ENCODE data around the gene AATK. TPM values are rescaled to one million over a fixed set of nuclear protein-coding genes. Genes with fewer than 3 reads are reported as not detected.

AATK gene
- total and polyA plus RNA-seq, 10 donors, result 2.5 to 69.5 (median 20.1) TPM

GRCh38 chr17:81139428-81139827 lies 26.6 kb downstream of the AATK start:
- TF ChIP-seq CTCF (IDR thresholded peaks at IDR 0.05 in 8 of 11, conservative IDR thresholded peaks at IDR 0.05 in 3 of 11), result no peak
- no peak for TF ChIP-seq POLR2A (IDR thresholded peaks at IDR 0.05)
- no peak for TF ChIP-seq POLR2AphosphoS5 (IDR thresholded peaks at IDR 0.05)
- WGBS, 5 donors, result 84 to 97% (median 88%) methylated on average over 7 to 8 of the region's 8 CpGs
- Histone ChIP-seq H3K4me1 (peaks cover 5 to 36% (median 15%) of the 10 kb centered on the region in 6 donors), H3K27me3 (replicated peaks in 1 of 7) (peaks cover 0 to 7% (median 0%) of the 10 kb centered on the region in 7 donors), H3K36me3 (no peaks in the 10 kb centered on the region), H3K27ac (no peak overlapping the region), H3K9me3 (no peaks in the 10 kb centered on the region), H3K4me3 (no peak overlapping the region)
- DNase-seq, result no peak
- intact Hi-C loops (cut with DNase I; ENCODE audit: low total_unique reads), result no loop called here

DNA sequence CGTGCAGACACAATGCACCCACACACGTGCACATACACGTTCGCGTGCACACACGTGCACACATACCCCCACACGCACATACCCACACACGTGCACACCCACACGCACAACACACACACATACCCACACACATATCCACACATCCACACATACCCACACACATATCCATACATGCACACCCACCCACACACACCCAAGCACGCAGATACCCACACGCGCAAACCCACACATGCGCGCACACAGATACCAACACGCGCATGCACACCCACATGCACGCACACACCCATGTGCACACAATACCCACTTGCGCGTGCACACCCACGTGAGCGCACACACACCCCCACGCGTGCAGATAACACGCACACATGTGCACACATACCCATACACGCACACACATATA lies 27.5 kb downstream of the AATK start:
- no peak for DNase-seq

GRCh38 chr17:81138083-81138482 lies 27.9 kb downstream of the AATK start:
- peaks cover 0 to 7% (median 0%) of the 10 kb centered on the region in 7 donors for H3K27me3 ChIP-seq (replicated peaks in 1 of 7)
- H3K9me3 ChIP-seq, result no peaks in the 10 kb centered on the region
- no peak overlapping the region for H3K4me3 ChIP-seq
- WGBS, 5 donors, result 89 to 96% (median 91%) methylated on average over 15 of the region's 15 CpGs
- intact Hi-C loops (cut with DNase I; ENCODE audit: low total_unique reads), result no loop called here
- TF ChIP-seq POLR2AphosphoS5 (IDR thresholded peaks at IDR 0.05), result no peak
- DNase-seq, result no peak
- H3K27ac ChIP-seq, result no peak overlapping the region
- H3K36me3 ChIP-seq, result peaks cover 0 to 8% (median 0%) of the 10 kb centered on the region in 6 donors
- H3K4me1 ChIP-seq, result peaks cover 4 to 39% (median 15%) of the 10 kb centered on the region in 6 donors

More for the DNA sequence above, 27.5 kb downstream of the AATK start:
- Histone ChIP-seq H3K36me3 (peaks cover 0 to 8% (median 0%) of the 10 kb centered on the region in 6 donors), H3K27me3 (replicated peaks in 1 of 7) (peaks cover 0 to 7% (median 0%) of the 10 kb centered on the region in 7 donors), H3K9me3 (no peaks in the 10 kb centered on the region), H3K4me3 (no peak overlapping the region), H3K4me1 (peaks cover 5 to 39% (median 15%) of the 10 kb centered on the region in 6 donors), H3K27ac (no peak overlapping the region)
- WGBS, 5 donors, result 91 to 95% (median 94%) methylated on average over 25 of the region's 25 CpGs
- TF ChIP-seq POLR2AphosphoS5 (IDR thresholded peaks at IDR 0.05) (no peak), CTCF (IDR thresholded peaks at IDR 0.05 in 8 of 11, conservative IDR thresholded peaks at IDR 0.05 in 3 of 11) (no peak), POLR2A (IDR thresholded peaks at IDR 0.05) (no peak)
- intact Hi-C loops (cut with DNase I; ENCODE audit: low total_unique reads), result no loop called here

DNA sequence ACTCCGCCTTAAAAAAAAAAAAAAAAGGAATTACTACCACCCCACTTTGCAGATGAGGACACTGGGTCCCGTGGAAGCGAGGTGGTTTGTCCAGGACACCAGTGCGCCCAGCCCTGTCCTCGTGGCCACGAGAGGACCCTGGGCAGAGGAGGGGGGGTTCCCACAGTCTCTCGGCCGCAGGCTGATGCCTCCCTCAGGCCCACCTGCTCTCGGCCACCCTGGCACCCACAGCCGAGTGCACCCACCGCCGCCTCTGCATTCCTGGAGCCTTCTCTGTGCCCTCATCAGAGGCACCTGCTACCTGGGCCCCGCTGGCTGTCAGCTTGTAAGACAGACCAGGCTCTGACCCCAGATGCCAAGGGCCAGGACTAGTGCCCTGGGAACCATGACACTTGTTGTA lies 28.8 kb downstream of the AATK start:
- Histone ChIP-seq H3K36me3 (peaks cover 0 to 8% (median 0%) of the 10 kb centered on the region in 6 donors), H3K27ac (no peak overlapping the region), H3K4me3 (no peak overlapping the region), H3K9me3 (no peaks in the 10 kb centered on the region), H3K27me3 (replicated peaks in 1 of 7) (peaks cover 0 to 3% (median 0%) of the 10 kb centered on the region in 7 donors), H3K4me1 (peaks cover 0 to 38% (median 13%) of the 10 kb centered on the region in 6 donors)
- intact Hi-C loops (cut with DNase I; ENCODE audit: low total_unique reads), result no loop called here
- 89 to 91% (median 90%) methylated on average over 12 to 13 of the region's 13 CpGs for WGBS, 5 donors
- TF ChIP-seq CTCF (IDR thresholded peaks at IDR 0.05 in 8 of 11, conservative IDR thresholded peaks at IDR 0.05 in 3 of 11), result no peak
- no peak for DNase-seq

DNA sequence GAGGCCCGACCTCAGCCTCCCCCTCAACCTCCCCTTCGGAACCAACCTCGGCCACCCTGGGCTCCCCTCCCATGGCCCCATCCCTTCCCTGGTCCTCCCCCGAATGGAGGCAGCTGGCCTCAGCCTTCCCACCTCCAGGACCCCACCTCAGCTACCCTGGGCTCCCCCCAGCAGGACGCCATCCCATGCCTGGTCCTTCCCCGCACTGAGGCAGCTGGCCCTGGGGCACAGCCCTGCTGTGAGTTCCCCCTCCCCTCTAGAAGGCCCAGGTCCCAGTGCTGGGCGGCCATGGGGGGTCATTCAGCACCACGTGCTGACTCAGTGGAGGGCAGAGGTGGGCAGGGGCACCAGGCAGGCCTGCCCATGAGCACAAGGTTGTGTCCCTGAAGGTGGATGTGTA lies 29.7 kb downstream of the AATK start:
- no peak overlapping the region for H3K27ac ChIP-seq
- H3K27me3 ChIP-seq (replicated peaks in 1 of 7), result no peaks in the 10 kb centered on the region
- intact Hi-C loops (cut with DNase I; ENCODE audit: low total_unique reads), result no loop called here
- DNase-seq, result no peak
- no peaks in the 10 kb centered on the region for H3K9me3 ChIP-seq
- no peak overlapping the region for H3K4me3 ChIP-seq
- H3K36me3 ChIP-seq, result peaks cover 0 to 8% (median 0%) of the 10 kb centered on the region in 6 donors
- TF ChIP-seq POLR2AphosphoS5 (IDR thresholded peaks at IDR 0.05) (no peak), POLR2A (IDR thresholded peaks at IDR 0.05) (no peak), CTCF (IDR thresholded peaks at IDR 0.05 in 8 of 11, conservative IDR thresholded peaks at IDR 0.05 in 3 of 11) (no peak)
- H3K4me1 ChIP-seq, result peaks cover 0 to 29% (median 8%) of the 10 kb centered on the region in 6 donors
- 81 to 94% (median 87%) methylated on average over 7 to 8 of the region's 8 CpGs for WGBS, 5 donors
